Gastroesophageal sphincter (tissue), 3 donors: Measurements from ENCODE around the gene TESK2.

Source experiments
- EP300 ChIP-seq: sonication (generic); formaldehyde crosslinking; IDR thresholded peaks from one replicate; pipeline ENCODE4 v1.6.1; 2017; ENCODE audit warnings: antibody characterized with exemption, mild to moderate bottlenecking
- POLR2A ChIP-seq, 2 donors: fragments of 450-650 bp; IDR thresholded peaks; one replicate each; pipeline ENCODE4 v1.6.1; 2017; ENCODE audit warnings: antibody characterized with exemption in 2 of 2, mild to moderate bottlenecking in 2 of 2, moderate library complexity in 1 of 2
- POLR2AphosphoS5 ChIP-seq: sonication (generic); formaldehyde crosslinking; IDR thresholded peaks from one replicate; pipeline ENCODE4 v1.6.1; 2017; ENCODE audit warnings: antibody characterized with exemption
- TF ChIP-seq, protein P1 (sequence below), 4 experiments: fragments of 200-600 bp in 2 of 4; fragments of 450-650 bp in 2 of 4; sonication (generic) in 1 of 4; IDR thresholded peaks; one replicate each; pipeline ENCODE4 v1.5.1; 2017 to 2019; ENCODE audit warnings: antibody characterized with exemption in 4 of 4, mild to moderate bottlenecking in 2 of 4, moderate library complexity in 2 of 4

DNA sequence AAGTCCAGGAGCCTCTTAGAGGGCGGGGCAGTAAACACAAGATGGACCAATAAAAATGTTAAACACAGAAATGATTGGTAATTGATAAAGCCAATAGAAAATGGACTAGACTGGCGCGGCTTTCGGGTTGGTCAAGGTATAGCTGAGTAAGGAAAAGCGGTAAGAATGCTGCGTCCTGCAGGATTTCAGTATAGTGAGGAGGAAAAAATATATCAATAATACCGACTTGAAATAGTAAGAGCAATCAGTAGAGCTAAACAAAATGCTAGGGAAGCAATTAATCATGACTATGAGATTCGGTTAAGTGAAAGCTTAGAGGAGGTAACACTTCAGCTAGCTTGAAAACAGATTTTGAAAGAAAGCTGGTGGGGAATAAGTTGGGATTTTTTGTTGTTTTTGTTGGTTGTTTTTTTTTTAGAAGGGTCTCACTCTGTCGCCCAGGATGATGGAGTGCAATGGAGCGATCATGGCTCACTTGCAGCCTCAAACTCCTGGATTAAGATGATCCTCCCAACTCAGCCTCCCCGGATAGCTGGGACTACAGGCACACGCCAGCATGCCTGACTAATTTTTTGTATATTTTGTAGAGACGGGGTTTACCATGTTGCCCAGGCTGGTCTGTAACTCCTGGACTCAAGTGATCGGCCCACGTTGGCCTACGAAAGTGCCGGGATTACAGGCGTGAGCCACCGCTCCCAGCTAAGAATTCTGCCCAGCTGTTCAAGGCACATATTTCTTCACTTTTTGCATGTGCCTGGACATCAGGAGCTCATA is 711 bp upstream of the TESK2 start:
- TF ChIP-seq, protein P1, sequence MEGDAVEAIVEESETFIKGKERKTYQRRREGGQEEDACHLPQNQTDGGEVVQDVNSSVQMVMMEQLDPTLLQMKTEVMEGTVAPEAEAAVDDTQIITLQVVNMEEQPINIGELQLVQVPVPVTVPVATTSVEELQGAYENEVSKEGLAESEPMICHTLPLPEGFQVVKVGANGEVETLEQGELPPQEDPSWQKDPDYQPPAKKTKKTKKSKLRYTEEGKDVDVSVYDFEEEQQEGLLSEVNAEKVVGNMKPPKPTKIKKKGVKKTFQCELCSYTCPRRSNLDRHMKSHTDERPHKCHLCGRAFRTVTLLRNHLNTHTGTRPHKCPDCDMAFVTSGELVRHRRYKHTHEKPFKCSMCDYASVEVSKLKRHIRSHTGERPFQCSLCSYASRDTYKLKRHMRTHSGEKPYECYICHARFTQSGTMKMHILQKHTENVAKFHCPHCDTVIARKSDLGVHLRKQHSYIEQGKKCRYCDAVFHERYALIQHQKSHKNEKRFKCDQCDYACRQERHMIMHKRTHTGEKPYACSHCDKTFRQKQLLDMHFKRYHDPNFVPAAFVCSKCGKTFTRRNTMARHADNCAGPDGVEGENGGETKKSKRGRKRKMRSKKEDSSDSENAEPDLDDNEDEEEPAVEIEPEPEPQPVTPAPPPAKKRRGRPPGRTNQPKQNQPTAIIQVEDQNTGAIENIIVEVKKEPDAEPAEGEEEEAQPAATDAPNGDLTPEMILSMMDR (IDR thresholded peaks at IDR 0.05): no peak
- TF ChIP-seq EP300 (no peak), POLR2A (IDR thresholded peaks at IDR 0.05) (no peak), POLR2AphosphoS5 (no peak)
